HepG2 (cell line): ENCODE measurements around the gene ACRBP. TPM values are rescaled to one million over a fixed set of nuclear protein-coding genes. Genes with fewer than 3 reads are reported as not detected.

Source experiments
- HMGXB4 ChIP-seq, 2 experiments: sonication (generic) in 1 of 2; formaldehyde crosslinking in 1 of 2; IDR thresholded peaks; 2 replicates each; pipeline versions ENCODE4 v1.4.0 to v1.6.1; 2018 to 2020; ENCODE audit warnings: missing genetic modification reagents in 2 of 2, borderline replicate concordance in 1 of 2, low read depth in 1 of 2, mild to moderate bottlenecking in 1 of 2, missing biosample characterization in 1 of 2
- JUND ChIP-seq: sonication (generic); formaldehyde crosslinking; IDR thresholded peaks from 2 replicates; pipeline ENCODE4 v1.8.0; 2022; ENCODE audit warnings: mild to moderate bottlenecking, missing genetic modification reagents
- MAFG ChIP-seq: sonication (generic); formaldehyde crosslinking; IDR thresholded peaks from 2 replicates; pipeline ENCODE4 v1.5.1; 2020; ENCODE audit warnings: mild to moderate bottlenecking, missing genetic modification reagents
- NFE2L1 ChIP-seq: sonication (generic); formaldehyde crosslinking; IDR thresholded peaks from 2 replicates; pipeline ENCODE4 v1.4.0; 2020; ENCODE audit warnings: missing genetic modification reagents, mild to moderate bottlenecking, borderline replicate concordance
- PAWR ChIP-seq: sonication (generic); formaldehyde crosslinking; IDR thresholded peaks from 2 replicates; pipeline ENCODE4 v1.4.0; 2020; ENCODE audit warnings: missing genetic modification reagents, mild to moderate bottlenecking, borderline replicate concordance
- POLR2AphosphoS5 ChIP-seq: IDR thresholded peaks from 2 replicates; pipeline ENCODE4 v1.6.1; 2012; ENCODE audit warnings: low read depth, low read length
- PRMT3 ChIP-seq: sonication (generic); formaldehyde crosslinking; IDR thresholded peaks from 2 replicates; pipeline ENCODE4 v1.8.1; 2022; ENCODE audit warnings: low read depth, mild to moderate bottlenecking, moderate library complexity, missing genetic modification reagents, borderline replicate concordance
- ZC3H13 ChIP-seq: sonication (generic); formaldehyde crosslinking; IDR thresholded peaks from 2 replicates; pipeline ENCODE4 v1.8.1; 2023; ENCODE audit warnings: mild to moderate bottlenecking, missing genetic modification reagents, moderate library complexity
- ZMYM2 ChIP-seq: sonication (generic); formaldehyde crosslinking; IDR thresholded peaks from 2 replicates; pipeline ENCODE4 v1.8.0; 2022; ENCODE audit warnings: mild to moderate bottlenecking, missing genetic modification reagents
- ZNF20 ChIP-seq: sonication (generic); formaldehyde crosslinking; IDR thresholded peaks from 2 replicates; pipeline ENCODE4 v1.4.0; 2020; ENCODE audit warnings: mild to moderate bottlenecking, moderate library complexity, missing genetic modification reagents
- ZNF280D ChIP-seq: sonication (generic); formaldehyde crosslinking; IDR thresholded peaks from 2 replicates; pipeline ENCODE4 v1.5.1; 2020; ENCODE audit warnings: mild to moderate bottlenecking, missing genetic modification reagents
- ZNF282 ChIP-seq: fragments of 450-650 bp; IDR thresholded peaks from 2 replicates; pipeline ENCODE4 v1.6.1; 2018; ENCODE audit not compliant: partially characterized antibody
- ZNF432 ChIP-seq: sonication (generic); formaldehyde crosslinking; IDR thresholded peaks from 2 replicates; pipeline ENCODE4 v1.5.0; 2020; ENCODE audit warnings: missing genetic modification reagents, mild to moderate bottlenecking, borderline replicate concordance
- ZNF567 ChIP-seq: sonication (generic); formaldehyde crosslinking; IDR thresholded peaks from 2 replicates; pipeline ENCODE4 v1.8.1; 2023; ENCODE audit warnings: mild to moderate bottlenecking, missing genetic modification reagents, borderline replicate concordance
- ZNF619 ChIP-seq: sonication (generic); formaldehyde crosslinking; IDR thresholded peaks from 2 replicates; pipeline ENCODE4 v1.4.0; 2020; ENCODE audit warnings: mild to moderate bottlenecking, missing genetic modification reagents
- ZNF737 ChIP-seq: sonication (generic); formaldehyde crosslinking; IDR thresholded peaks from 2 replicates; pipeline ENCODE4 v1.5.0; 2020; ENCODE audit warnings: missing genetic modification reagents, mild to moderate bottlenecking, borderline replicate concordance
- ZNF772 ChIP-seq: sonication (generic); formaldehyde crosslinking; IDR thresholded peaks from 2 replicates; pipeline ENCODE4 v1.5.0; 2020; ENCODE audit warnings: mild to moderate bottlenecking, missing genetic modification reagents
- ZSCAN30 ChIP-seq: sonication (generic); formaldehyde crosslinking; IDR thresholded peaks from 2 replicates; pipeline ENCODE4 v1.5.0; 2020; ENCODE audit warnings: mild to moderate bottlenecking, missing genetic modification reagents
- polyA plus RNA-seq, 8 experiments: library from polyadenylated mRNA; depleted of rRNA in 3 of 8; stranded (reverse) in 7 of 8; unstranded in 1 of 8; fragments of >200 nt; fragmentation: Illumina TruSeq in 4 of 8; extraction: Trizol in 4 of 8; gene quantifications; 2 replicates each; pipeline versions ENCODE4 v1.2.1 to v1.2.3, GENCODE V29; 2011 to 2016; ENCODE audit warnings: low read depth in 4 of 8, missing spikeins in 1 of 8, mixed read lengths in 1 of 8; ENCODE audit not compliant: insufficient read depth in 1 of 8
- total RNA-seq, 5 experiments: library from RNA; depleted of rRNA; stranded (reverse); fragments of >200 nt; fragmentation: Illumina TruSeq; extraction: Trizol; gene quantifications; 2 replicates each; pipeline ENCODE4 v1.2.3, GENCODE V29; 2016; ENCODE audit warnings: low read depth in 1 of 5
- TF ChIP-seq, protein P1 (sequence below): sonication (generic); formaldehyde crosslinking; IDR thresholded peaks from 2 replicates; pipeline ENCODE4 v1.4.0; 2020; ENCODE audit warnings: missing genetic modification reagents

The ACRBP gene
- total and polyA plus RNA-seq, 2 of the 13 experiments (the other 11 are each of a cell fraction or from before 2014, with no cell fraction given), result 0.46 TPM; not detected in 1

- TF ChIP-seq HMGXB4 (CRISPR knock-in tag; IDR thresholded peaks at IDR 0.05; ENCODE audit: borderline replicate concordance in 1 of 2, low read depth in 1 of 2), result peak; percentile 61 to 91
- no peak for TF ChIP-seq MAFG (CRISPR knock-in tag)
- 0 out of 2 replicates have a peak, but pooled peaks have one; percentile 12 for TF ChIP-seq ZNF280D (CRISPR knock-in tag)
- no peak for TF ChIP-seq ZNF567
- TF ChIP-seq ZNF20 (CRISPR knock-in tag), result no peak
- TF ChIP-seq ZNF432 (CRISPR knock-in tag), result no peak
- TF ChIP-seq, protein P1, sequence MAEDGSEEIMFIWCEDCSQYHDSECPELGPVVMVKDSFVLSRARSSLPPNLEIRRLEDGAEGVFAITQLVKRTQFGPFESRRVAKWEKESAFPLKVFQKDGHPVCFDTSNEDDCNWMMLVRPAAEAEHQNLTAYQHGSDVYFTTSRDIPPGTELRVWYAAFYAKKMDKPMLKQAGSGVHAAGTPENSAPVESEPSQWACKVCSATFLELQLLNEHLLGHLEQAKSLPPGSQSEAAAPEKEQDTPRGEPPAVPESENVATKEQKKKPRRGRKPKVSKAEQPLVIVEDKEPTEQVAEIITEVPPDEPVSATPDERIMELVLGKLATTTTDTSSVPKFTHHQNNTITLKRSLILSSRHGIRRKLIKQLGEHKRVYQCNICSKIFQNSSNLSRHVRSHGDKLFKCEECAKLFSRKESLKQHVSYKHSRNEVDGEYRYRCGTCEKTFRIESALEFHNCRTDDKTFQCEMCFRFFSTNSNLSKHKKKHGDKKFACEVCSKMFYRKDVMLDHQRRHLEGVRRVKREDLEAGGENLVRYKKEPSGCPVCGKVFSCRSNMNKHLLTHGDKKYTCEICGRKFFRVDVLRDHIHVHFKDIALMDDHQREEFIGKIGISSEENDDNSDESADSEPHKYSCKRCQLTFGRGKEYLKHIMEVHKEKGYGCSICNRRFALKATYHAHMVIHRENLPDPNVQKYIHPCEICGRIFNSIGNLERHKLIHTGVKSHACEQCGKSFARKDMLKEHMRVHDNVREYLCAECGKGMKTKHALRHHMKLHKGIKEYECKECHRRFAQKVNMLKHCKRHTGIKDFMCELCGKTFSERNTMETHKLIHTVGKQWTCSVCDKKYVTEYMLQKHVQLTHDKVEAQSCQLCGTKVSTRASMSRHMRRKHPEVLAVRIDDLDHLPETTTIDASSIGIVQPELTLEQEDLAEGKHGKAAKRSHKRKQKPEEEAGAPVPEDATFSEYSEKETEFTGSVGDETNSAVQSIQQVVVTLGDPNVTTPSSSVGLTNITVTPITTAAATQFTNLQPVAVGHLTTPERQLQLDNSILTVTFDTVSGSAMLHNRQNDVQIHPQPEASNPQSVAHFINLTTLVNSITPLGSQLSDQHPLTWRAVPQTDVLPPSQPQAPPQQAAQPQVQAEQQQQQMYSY, result no peak
- no peak for TF ChIP-seq ZNF619 (CRISPR knock-in tag)
- peak; percentile 80 for TF ChIP-seq POLR2AphosphoS5
- TF ChIP-seq ZMYM2 (CRISPR knock-in tag), result no peak; the same call in 1 of the 2 replicates
- no peak for TF ChIP-seq ZNF737
- no peak for TF ChIP-seq ZC3H13 (CRISPR knock-in tag)
- TF ChIP-seq NFE2L1 (CRISPR knock-in tag), result no peak
- no peak for TF ChIP-seq JUND (CRISPR knock-in tag)
- no peak for TF ChIP-seq PAWR (CRISPR knock-in tag)
- TF ChIP-seq PRMT3, result no peak
- no peak for TF ChIP-seq ZNF282
- TF ChIP-seq ZSCAN30, result no peak
- peak; percentile 70 for TF ChIP-seq ZNF772
Measured at GRCh38 chr12:6688999-6689882, 42.0 kb upstream of the ACRBP start, which contains the start of gene ZNF384 (continued).
